ENCODE measurements around the gene SAP130.

DNA sequence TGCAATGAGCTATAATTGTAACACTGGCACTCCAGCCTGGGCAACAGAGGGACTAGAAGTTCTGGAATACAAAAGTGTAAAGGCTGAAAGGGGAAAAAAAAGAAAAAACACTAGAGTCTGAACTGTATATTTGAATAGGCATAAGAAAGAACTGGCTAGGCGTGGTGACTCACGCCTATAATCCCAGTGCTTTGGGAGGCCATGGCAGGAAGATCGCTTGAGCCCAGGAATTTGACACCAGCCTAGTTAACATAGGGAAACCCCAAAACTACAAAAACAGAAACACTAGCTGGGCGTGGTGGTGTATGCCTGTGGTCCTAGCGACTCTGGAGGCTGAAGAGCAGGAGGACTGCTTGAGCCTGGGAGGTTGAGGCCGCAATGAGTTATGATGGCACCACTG is 70.6 kb downstream of the SAP130 start:
- TF ChIP-seq, protein P1, sequence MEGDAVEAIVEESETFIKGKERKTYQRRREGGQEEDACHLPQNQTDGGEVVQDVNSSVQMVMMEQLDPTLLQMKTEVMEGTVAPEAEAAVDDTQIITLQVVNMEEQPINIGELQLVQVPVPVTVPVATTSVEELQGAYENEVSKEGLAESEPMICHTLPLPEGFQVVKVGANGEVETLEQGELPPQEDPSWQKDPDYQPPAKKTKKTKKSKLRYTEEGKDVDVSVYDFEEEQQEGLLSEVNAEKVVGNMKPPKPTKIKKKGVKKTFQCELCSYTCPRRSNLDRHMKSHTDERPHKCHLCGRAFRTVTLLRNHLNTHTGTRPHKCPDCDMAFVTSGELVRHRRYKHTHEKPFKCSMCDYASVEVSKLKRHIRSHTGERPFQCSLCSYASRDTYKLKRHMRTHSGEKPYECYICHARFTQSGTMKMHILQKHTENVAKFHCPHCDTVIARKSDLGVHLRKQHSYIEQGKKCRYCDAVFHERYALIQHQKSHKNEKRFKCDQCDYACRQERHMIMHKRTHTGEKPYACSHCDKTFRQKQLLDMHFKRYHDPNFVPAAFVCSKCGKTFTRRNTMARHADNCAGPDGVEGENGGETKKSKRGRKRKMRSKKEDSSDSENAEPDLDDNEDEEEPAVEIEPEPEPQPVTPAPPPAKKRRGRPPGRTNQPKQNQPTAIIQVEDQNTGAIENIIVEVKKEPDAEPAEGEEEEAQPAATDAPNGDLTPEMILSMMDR (conservative IDR thresholded peaks at IDR 0.05 in 1 of 2, IDR thresholded peaks at IDR 0.05 in 1 of 2; ENCODE audit: extremely low read depth in 1 of 2, insufficient read depth in 1 of 2, low read depth in 1 of 2, low read length in 2 of 2) = no peak
- TF ChIP-seq EZH2 (IDR thresholded peaks at IDR 0.05; ENCODE audit: borderline replicate concordance, low read length) = no peak
